Measurements from ENCODE around the gene CFP. TPM values are rescaled to one million over a fixed set of nuclear protein-coding genes. Genes with fewer than 3 reads are reported as not detected.

The CFP gene
- total RNA-seq, 2 experiments from 2014 or later: 14.1 to 14.6 TPM

DNA sequence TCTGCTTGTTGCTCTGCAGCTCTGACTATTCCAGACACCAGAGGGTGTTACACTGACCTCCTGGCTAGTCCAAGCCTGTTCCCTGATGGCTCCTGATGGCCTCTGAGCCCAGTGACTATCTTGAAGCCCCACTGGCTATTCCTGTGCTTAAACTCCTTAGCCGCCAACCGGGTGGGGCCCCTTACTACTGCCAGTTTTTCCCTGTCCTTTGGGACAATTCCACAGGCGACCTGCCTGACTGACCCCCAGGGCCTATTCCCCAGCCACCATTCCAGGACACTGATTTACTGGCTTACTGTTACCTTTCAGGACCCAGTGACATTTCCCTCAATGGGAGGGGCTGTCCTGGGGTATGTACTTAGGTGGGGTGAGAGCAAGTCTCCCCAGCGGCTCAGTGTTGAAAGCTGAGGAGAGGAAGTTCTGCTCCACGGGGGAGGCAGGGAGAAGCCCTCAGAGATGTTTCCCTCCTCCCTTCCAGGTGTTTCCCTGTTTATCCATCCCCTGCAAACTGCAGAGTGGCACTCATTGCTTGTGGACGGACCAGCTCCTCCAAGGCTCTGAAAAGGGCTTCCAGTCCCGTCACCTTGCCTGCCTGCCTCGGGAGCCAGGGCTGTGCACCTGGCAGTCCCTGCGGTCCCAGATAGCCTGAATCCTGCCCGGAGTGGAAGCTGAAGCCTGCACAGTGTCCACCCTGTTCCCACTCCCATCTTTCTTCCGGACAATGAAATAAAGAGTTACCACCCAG is 43.5 kb downstream of the CFP start:
- H3K4me3 Mint-ChIP-seq: no peak overlapping the region

DNA sequence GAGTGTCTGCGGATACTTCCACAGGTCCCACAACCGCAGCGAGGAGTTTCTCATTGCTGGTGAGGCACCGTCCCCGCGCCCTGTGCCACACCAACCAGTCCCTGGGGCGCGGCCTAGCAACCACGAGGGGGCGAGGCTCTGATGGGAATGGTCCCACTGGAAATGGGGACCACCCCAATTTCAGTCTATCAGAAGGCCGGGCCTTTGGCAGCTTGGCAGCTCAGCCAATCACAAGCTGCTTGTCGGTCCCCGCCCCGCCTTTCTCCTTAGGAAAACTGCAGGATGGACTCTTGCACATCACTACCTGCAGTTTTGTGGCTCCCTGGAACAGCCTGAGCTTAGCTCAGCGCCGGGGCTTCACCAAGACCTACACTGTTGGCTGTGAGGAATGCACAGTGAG is 44.5 kb downstream of the CFP start:
- Mint-ChIP-seq H3K4me3 (no peak overlapping the region), H3K4me1 (peaks cover 12% of the 10 kb centered on the region), H3K9me3 (no peaks in the 10 kb centered on the region), H3K36me3 (peaks cover 7% of the 10 kb centered on the region), H3K27me3 (no peaks in the 10 kb centered on the region), H3K27ac (no peak overlapping the region)
- POLR2A ChIA-PET: no interaction called here
- DNase-seq (no peak), ATAC-seq (ENCODE audit: low read depth) (no peak)

More for the DNA sequence above, 43.5 kb downstream of the CFP start:
- Mint-ChIP-seq H3K4me1 (peaks cover 12% of the 10 kb centered on the region), H3K36me3 (peaks cover 7% of the 10 kb centered on the region), H3K27me3 (no peaks in the 10 kb centered on the region), H3K27ac (no peak overlapping the region), H3K9me3 (no peaks in the 10 kb centered on the region)
- POLR2A ChIA-PET: no interaction called here
- ATAC-seq (ENCODE audit: low read depth) (no peak), DNase-seq (no peak)

DNA sequence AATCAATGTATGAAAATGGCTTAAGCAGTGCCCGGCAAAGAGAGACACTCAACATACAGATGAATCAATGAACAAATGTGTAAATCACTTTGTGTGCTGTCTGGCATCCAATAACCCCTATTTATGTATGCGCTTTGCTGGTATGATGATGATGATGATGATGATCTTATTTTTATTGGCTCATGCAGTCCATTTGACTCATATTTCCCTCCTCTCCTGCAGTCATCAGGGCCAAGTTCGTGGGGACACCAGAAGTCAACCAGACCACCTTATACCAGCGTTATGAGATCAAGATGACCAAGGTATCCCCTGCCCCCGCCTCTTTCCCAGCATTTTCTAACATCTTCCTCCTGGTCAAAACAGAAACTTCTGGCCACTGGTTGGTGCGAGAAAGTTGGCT is 45.0 kb downstream of the CFP start:
- no peak for ATAC-seq (ENCODE audit: low read depth)
- POLR2A ChIA-PET: no interaction called here

DNA sequence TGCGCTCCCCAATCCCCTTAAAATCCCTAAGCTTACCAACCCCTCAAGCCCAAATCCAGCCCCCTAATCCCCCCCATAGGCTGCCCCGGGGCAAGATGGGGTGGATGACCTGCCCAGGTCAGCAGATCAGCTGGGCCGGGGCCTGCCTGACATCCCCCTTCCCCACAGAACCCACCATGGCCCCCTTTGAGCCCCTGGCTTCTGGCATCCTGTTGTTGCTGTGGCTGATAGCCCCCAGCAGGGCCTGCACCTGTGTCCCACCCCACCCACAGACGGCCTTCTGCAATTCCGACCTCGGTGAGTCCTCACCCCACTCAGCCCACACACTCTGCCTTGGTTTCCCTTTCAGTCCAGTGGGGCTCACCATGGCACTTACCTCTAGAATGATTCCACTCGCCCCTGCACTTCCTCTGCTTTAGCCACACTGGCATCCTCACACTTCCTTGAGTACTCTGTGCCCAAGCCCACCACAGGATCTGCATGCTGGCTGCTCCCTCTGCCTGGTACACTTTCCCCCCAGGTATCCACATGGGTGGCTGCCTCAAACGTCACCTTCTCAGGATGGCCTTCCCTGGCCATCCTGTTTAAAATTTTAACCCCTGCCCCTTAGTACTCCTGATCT is 46.4 kb downstream of the CFP start:
- POLR2A ChIA-PET: interaction anchor here (0.6 kb wide), 2 partner anchors 45 to 51 kb away, joined by 3 to 8 read pairs; no protein-coding TSS in a partner anchor
- no peak for ATAC-seq (ENCODE audit: low read depth)
- Mint-ChIP-seq H3K4me1 (peaks cover 13% of the 10 kb centered on the region), H3K36me3 (peaks cover 7% of the 10 kb centered on the region), H3K9me3 (no peaks in the 10 kb centered on the region), H3K27me3 (no peaks in the 10 kb centered on the region), H3K27ac (peak overlapping the region; percentile 64), H3K4me3 (peak overlapping the region; percentile 75)
- no peak for DNase-seq

More for the DNA sequence above, 45.0 kb downstream of the CFP start:
- Mint-ChIP-seq H3K4me1 (peaks cover 13% of the 10 kb centered on the region), H3K36me3 (peaks cover 7% of the 10 kb centered on the region), H3K27ac (no peak overlapping the region), H3K27me3 (no peaks in the 10 kb centered on the region), H3K9me3 (no peaks in the 10 kb centered on the region), H3K4me3 (no peak overlapping the region)
- DNase-seq: no peak

DNA sequence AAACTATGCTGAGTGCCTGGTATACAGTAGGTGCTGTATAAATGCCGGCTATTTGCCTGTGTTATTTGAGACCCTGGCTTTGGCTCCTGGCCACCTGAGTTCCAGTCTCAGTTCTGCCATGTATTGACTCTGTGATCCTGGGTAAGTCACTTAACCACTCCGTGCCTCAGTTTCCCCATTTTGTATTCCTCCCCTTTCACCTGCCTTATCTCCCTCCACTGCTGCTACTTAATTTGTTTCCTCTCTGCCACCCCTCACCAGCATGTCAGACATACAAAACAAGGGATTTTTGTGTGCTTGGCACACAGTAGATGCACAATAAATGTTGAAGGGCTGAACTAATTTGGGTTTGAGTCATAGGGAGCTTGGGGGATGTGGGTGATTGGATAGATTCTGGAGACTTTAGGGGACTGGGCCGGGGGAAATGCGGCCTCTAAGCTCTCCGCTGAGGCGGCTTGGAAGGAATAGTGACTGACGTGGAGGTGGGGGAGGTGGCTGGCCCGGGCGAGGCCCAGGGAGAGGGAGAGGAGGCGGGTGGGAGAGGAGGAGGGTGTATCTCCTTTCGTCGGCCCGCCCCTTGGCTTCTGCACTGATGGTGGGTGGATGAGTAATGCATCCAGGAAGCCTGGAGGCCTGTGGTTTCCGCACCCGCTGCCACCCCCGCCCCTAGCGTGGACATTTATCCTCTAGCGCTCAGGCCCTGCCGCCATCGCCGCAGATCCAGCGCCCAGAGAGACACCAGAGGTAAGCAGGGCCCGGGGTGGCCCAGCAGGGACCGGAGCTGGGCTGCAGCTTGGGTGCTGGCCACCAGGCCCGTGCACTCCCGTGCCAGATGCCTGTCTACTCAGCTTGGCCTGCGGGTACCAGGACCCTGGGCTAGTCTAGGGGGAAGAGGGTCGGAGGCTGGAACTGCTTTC is 47.7 kb downstream of the CFP start, which contains the start of gene TIMP1:
TIMP1 (plus strand) TSS at position 706 of the 917 bp plus-strand sequence. CDS start 980 bp downstream, outside the sequence.
- Mint-ChIP-seq H3K4me1 (peaks cover 13% of the 10 kb centered on the region), H3K36me3 (peaks cover 7% of the 10 kb centered on the region), H3K9me3 (no peaks in the 10 kb centered on the region), H3K27me3 (no peaks in the 10 kb centered on the region), H3K4me3 (peak within 1 kb of the TSS; percentile 75), H3K27ac (peak within 1 kb of the TSS; percentile 76)
- POLR2A ChIA-PET: interaction anchor here (1.0 to 1.4 kb wide), 3 partner anchors 21 to 47 kb away, joined by 3 to 4 read pairs (median 4); no protein-coding TSS in a partner anchor
- peak; percentile 98 for ATAC-seq (ENCODE audit: low read depth)
- DNase-seq: peak; percentile 74

DNA sequence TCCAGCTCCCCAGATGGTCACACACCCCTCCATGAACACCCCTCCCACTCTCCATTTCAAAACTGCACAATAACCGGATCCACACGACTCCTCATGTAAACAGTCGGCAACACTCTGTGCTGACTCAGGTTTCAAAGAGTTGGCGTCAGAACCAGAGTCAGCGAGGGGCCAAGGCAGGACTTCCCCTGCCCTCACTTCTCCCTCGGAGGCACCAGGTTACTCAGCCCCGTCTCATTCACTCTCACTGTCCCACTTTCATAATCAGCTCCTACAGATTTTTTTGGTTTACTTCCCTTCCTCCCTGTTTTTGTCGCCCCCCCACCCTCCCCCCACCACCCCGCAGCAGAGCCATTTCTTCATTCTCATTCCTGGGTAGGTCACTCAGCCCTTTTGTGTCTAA is 50.2 kb downstream of the CFP start:
- H3K36me3 Mint-ChIP-seq: peaks cover 2% of the 10 kb centered on the region
- H3K27me3 Mint-ChIP-seq: no peaks in the 10 kb centered on the region
- DNase-seq (no peak), ATAC-seq (ENCODE audit: low read depth) (no peak)
- H3K4me1 Mint-ChIP-seq: peaks cover 13% of the 10 kb centered on the region
- H3K4me3 Mint-ChIP-seq: no peak overlapping the region
- H3K27ac Mint-ChIP-seq: no peak overlapping the region
- POLR2A ChIA-PET: no interaction called here
- no peaks in the 10 kb centered on the region for H3K9me3 Mint-ChIP-seq

DNA sequence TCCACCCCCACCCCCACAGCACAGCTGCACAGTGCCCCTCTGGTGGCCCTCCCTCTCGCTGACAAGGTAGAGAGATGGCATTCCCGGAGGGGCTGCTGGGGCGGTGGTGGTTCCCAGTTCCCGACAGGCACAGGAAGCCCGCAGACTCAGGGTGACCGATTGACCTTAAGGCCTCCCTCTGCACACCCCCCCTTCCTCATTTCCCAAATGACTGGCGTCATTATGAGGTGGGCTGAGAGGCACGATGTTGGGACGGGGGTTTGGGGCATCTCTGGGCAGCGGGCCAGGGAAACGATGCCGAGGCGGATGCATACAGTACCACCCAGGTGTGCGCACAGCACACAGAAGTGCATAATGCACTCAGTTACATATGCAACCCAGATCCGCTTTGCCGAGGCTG is 51.0 kb downstream of the CFP start:
- H3K4me1 Mint-ChIP-seq: peaks cover 10% of the 10 kb centered on the region
- POLR2A ChIA-PET: interaction anchor here (0.5 kb wide), 1 partner anchor 24 kb away, joined by 3 read pairs; no protein-coding TSS in a partner anchor
- no peaks in the 10 kb centered on the region for H3K9me3 Mint-ChIP-seq
- H3K36me3 Mint-ChIP-seq: peaks cover 2% of the 10 kb centered on the region
- DNase-seq (no peak), ATAC-seq (ENCODE audit: low read depth) (no peak)
- no peak overlapping the region for H3K27ac Mint-ChIP-seq
- H3K27me3 Mint-ChIP-seq: no peaks in the 10 kb centered on the region
- H3K4me3 Mint-ChIP-seq: no peak overlapping the region

DNA sequence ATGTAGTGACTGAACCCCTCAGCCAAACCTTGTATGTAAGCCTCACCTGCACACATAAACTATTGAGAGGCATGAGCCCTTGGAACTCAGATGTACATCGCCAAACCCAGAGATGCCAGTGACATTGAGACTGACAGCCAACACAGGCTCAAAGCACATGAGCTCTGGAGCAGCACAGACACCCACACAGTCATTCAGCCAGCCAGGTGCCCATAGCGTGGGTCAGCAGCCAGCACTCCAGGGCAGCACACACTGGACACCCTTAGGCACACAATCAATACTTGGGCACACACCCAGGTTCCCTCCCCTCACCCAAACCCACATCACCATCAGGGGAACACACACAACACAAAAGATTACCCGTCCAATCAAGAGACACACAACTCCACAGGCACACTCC is 51.8 kb downstream of the CFP start:
- DNase-seq (no peak), ATAC-seq (ENCODE audit: low read depth) (no peak)
- no peak overlapping the region for H3K27ac Mint-ChIP-seq
- H3K4me3 Mint-ChIP-seq: no peak overlapping the region
- H3K9me3 Mint-ChIP-seq: no peaks in the 10 kb centered on the region
- peaks cover 10% of the 10 kb centered on the region for H3K4me1 Mint-ChIP-seq
- H3K36me3 Mint-ChIP-seq: peaks cover 2% of the 10 kb centered on the region
- H3K27me3 Mint-ChIP-seq: no peaks in the 10 kb centered on the region
- POLR2A ChIA-PET: no interaction called here

DNA sequence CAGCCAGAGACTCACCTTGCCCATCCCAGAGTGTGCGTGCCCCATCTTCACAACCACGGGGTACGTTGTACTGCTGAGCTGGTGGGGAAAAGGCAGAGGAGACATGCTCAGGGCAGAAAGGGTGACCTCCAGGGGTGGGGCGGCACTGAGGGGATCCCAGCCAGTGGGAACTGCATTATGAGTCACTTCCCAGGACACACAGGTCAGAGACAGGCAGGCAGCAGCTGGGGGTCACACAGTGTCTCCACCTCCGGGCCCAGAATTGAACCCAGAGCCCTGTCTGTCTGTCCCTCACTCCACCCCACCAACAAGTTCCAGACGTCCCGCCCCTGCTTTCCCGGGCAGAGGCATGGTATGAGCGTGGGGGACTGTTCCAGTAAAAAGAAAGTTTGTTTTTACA is 52.3 kb downstream of the CFP start:
- no peaks in the 10 kb centered on the region for H3K9me3 Mint-ChIP-seq
- POLR2A ChIA-PET: no interaction called here
- no peaks in the 10 kb centered on the region for H3K27me3 Mint-ChIP-seq
- H3K27ac Mint-ChIP-seq: no peak overlapping the region
- peaks cover 10% of the 10 kb centered on the region for H3K4me1 Mint-ChIP-seq
- no peak overlapping the region for H3K4me3 Mint-ChIP-seq
- H3K36me3 Mint-ChIP-seq: peaks cover 2% of the 10 kb centered on the region
- ATAC-seq (ENCODE audit: low read depth) (no peak), DNase-seq (no peak)

DNA sequence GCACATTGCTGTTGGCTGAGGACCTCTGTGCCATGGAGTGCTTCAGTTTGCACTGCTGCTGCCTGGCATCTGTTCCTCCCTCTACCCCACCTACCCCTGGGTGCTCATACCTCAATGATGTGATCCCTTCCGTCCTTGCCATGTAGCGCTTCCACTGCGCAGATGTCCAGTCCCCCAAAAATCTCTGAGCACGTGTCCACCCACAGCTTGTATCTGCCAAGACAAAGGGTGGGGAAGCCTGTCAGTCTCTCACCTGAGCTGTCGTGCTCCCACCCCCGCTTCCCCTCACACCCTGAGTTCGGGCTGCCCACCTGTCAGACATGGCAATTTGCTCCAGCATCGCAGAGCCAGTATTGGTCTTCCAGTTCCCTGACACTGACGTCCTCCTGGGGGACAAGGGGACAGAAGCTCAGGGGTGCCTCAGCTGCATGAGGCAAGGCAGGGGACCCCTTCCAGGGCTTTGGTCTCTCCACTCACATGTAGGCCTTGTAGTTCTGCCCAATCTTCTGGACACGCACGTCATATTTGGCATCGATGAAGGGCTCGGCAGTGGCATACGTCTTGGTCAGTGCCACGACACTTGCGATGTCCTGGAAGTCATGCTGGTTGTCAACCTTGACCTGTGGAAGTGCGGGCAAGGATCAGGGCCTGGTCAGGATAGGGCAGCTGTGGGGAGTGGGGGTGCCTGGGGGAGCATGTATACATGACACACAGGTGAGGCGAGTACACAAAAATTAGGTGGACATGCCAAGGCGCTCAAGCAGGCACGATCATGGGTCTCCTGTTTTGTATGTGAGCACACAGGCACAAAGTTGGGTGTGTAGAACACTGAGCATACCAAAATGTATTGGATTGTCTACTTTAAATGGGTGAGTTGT is 53.5 kb downstream of the CFP start:
- H3K36me3 Mint-ChIP-seq: peaks cover 8% of the 10 kb centered on the region
- no peak for DNase-seq
- POLR2A ChIA-PET: no interaction called here

DNA sequence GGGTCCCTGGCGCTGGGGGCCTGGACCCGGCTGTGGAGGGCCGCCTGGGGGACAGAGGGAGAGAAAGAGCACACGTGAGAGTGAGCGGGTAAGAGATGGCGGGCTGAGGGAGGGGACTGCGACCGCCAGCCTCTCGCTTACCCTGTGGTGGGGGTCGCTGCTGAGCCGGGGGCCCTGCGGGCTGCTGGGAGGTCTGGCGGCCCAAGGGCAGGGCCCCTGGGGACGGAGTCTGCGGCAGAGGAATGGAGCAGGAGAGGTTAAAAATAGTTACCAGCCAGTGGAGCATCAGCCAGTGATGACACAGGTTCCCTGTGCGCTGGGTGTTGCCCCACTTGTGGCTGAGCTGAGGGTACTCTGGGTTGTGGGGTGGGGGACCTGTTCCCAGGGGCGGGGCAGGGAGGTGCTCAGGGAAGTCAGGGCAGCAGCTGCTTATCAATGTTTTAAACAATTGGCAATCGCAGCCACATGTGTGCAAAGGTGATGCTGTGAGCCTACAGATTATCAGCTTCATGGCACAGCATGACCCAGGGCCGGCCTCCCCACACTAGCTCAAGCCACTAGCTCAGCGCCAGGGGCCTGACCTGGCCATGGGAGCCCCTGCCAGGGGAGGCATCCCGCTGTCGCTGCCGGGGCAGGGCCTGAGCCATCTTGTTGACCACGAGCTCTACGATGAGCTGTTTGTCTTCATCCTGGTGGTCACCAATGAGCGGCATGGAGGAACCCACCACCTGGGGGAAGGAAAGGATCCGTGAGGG is 55.0 kb downstream of the CFP start:
- Mint-ChIP-seq H3K36me3 (peaks cover 8% of the 10 kb centered on the region), H3K4me3 (peak overlapping the region; percentile 13), H3K27ac (no peak overlapping the region), H3K9me3 (no peaks in the 10 kb centered on the region), H3K4me1 (peaks cover 4% of the 10 kb centered on the region), H3K27me3 (no peaks in the 10 kb centered on the region)
- ATAC-seq (ENCODE audit: low read depth): no peak
- POLR2A ChIA-PET: no interaction called here
- DNase-seq: no peak

More for the DNA sequence above, 53.5 kb downstream of the CFP start:
- no peak for ATAC-seq (ENCODE audit: low read depth)
- peaks cover 6% of the 10 kb centered on the region for H3K4me1 Mint-ChIP-seq
- H3K27ac Mint-ChIP-seq: no peak overlapping the region
- no peaks in the 10 kb centered on the region for H3K9me3 Mint-ChIP-seq
- no peak overlapping the region for H3K4me3 Mint-ChIP-seq
- no peaks in the 10 kb centered on the region for H3K27me3 Mint-ChIP-seq

DNA sequence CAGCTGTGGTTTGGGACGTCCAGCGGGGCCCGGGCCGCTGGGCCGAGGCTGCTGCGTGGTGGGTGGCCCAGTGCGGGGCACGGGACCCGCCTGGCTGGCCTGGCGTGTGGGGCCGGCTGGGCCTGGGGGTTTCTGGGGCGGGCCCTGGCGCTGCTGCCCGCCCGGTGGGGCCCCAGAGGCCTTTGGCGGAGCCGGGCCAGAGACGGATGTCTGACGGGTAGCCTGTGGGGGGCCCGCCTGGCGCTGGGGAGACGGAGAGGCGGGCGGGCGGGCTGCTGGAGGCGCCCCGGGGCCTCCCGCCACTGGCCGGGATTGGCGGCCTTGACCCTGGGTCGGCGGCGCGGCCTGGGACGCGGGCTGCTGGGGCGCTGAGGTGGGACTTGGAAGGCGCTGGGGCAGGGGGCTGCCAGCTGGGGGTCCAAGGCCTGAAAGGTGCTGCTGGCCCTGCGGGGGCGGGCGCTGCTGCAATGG is 55.6 kb downstream of the CFP start:
- ATAC-seq (ENCODE audit: low read depth) (no peak), DNase-seq (no peak)
- peaks cover 4% of the 10 kb centered on the region for H3K4me1 Mint-ChIP-seq
- H3K9me3 Mint-ChIP-seq: no peaks in the 10 kb centered on the region
- no peak overlapping the region for H3K27ac Mint-ChIP-seq
- POLR2A ChIA-PET: no interaction called here
- H3K27me3 Mint-ChIP-seq: no peaks in the 10 kb centered on the region
- H3K4me3 Mint-ChIP-seq: no peak overlapping the region
- peaks cover 10% of the 10 kb centered on the region for H3K36me3 Mint-ChIP-seq

All from activated naive CD8-positive, alpha-beta T cell treated with anti-CD3 and anti-CD28 coated beads, Interleukin-2, amount 10 ng/mL, durations not matched to agents 7 days and 5 days (primary cell).